ENCODE results near the gene SERGEF. TPM values are rescaled to one million over a fixed set of nuclear protein-coding genes. Genes with fewer than 3 reads are reported as not detected.

SERGEF gene
- total and polyA plus RNA-seq, 2 of the 13 experiments (the other 11 are each of a cell fraction or from before 2014, with no cell fraction given) = 54.5 to 114 TPM

- H3K79me2 ChIP-seq (ENCODE audit: insufficient read depth, low read length) = no peaks in the 10 kb centered on the region
- no peak overlapping the region for H3K9ac ChIP-seq (ENCODE audit: insufficient read depth, low read depth, low read length)
- H2AFZ ChIP-seq (ENCODE audit: low read length) = no peak overlapping the region
- ATAC-seq (no peak), FAIRE-seq (no peak), DNase-seq (ENCODE audit: low spot score) (no peak)
- POLR2A ChIA-PET = no interaction called here
- H3K36me3 ChIP-seq (replicated peaks in 1 of 2; ENCODE audit: control insufficient read depth in 1 of 2, insufficient read depth in 2 of 2, low read length in 2 of 2) = peaks cover 0 to 2% of the 10 kb centered on the region in 2 experiments; a peak in 1 of 5 replicates
- no peak overlapping the region for H3K27ac ChIP-seq (ENCODE audit: extremely low read length, insufficient read depth, low read length)
- 95% methylated on average over 1 of the region's 1 CpG for WGBS (ENCODE audit: low lambda C conversion rate)
- no peak overlapping the region for H3K4me2 ChIP-seq (ENCODE audit: low read depth, low read length)
- intact Hi-C loops (cut with micrococcal nuclease; ENCODE audit: unreplicated experiment) = no loop called here
- in situ Hi-C loops (cut with HindIII; ENCODE audit: extremely low pct_ligation_motif_present, low pct_unique_long_range_greater_than_20kb) = no loop called here
- H3K4me3 ChIP-seq (replicated peaks in 1 of 3; ENCODE audit: insufficient read depth in 1 of 3, low read depth in 2 of 3, low read length in 3 of 3) = no peak overlapping the region
- no peaks in the 10 kb centered on the region for H3K27me3 ChIP-seq (ENCODE audit: control insufficient read depth in 1 of 2, insufficient read depth in 2 of 2, low read length in 2 of 2)
- H3K9me3 ChIP-seq (ENCODE audit: low read length) = no peaks in the 10 kb centered on the region
- H3K4me1 ChIP-seq (ENCODE audit: insufficient read depth, low read length) = no peaks in the 10 kb centered on the region
- no TSS peak for BruUV-seq (replicated peaks)
- no peaks in the 10 kb centered on the region for H4K20me1 ChIP-seq (ENCODE audit: insufficient read depth, low read length)
- CTCF ChIA-PET (ENCODE audit: low intra/inter-chr PET ratio, low total read pairs) = no interaction called here
- no peak for TF ChIP-seq SMC3 (IDR thresholded peaks at IDR 0.05; ENCODE audit: low read length)
Measured at GRCh38 chr11:17814546-17814945, 198.3 kb downstream of the SERGEF start.

GRCh38 chr11:17813391-17814059 is 199.3 kb downstream of the SERGEF start:
- POLR2A ChIA-PET = no interaction called here
- H3K4me2 ChIP-seq (ENCODE audit: low read depth, low read length) = no peak overlapping the region
- ATAC-seq (no peak), FAIRE-seq (no peak), DNase-seq (ENCODE audit: low spot score) (no peak)
- H3K9ac ChIP-seq (ENCODE audit: insufficient read depth, low read depth, low read length) = no peak overlapping the region
- H3K79me2 ChIP-seq (ENCODE audit: insufficient read depth, low read length) = no peaks in the 10 kb centered on the region
- no TSS peak for BruUV-seq (replicated peaks)
- H3K27me3 ChIP-seq (ENCODE audit: control insufficient read depth in 1 of 2, insufficient read depth in 2 of 2, low read length in 2 of 2) = no peaks in the 10 kb centered on the region
- no peaks in the 10 kb centered on the region for H3K9me3 ChIP-seq (ENCODE audit: low read length)
- CTCF ChIA-PET (ENCODE audit: low intra/inter-chr PET ratio, low total read pairs) = no interaction called here
- H2AFZ ChIP-seq (ENCODE audit: low read length) = no peak overlapping the region
- intact Hi-C loops (cut with micrococcal nuclease; ENCODE audit: unreplicated experiment) (no loop called here), in situ Hi-C loops (cut with HindIII; ENCODE audit: extremely low pct_ligation_motif_present, low pct_unique_long_range_greater_than_20kb) (no loop called here)
- H3K4me1 ChIP-seq (ENCODE audit: insufficient read depth, low read length) = no peaks in the 10 kb centered on the region
- H4K20me1 ChIP-seq (ENCODE audit: insufficient read depth, low read length) = no peaks in the 10 kb centered on the region
- no peak overlapping the region for H3K27ac ChIP-seq (ENCODE audit: extremely low read length, insufficient read depth, low read length)
- H3K36me3 ChIP-seq (replicated peaks in 1 of 2; ENCODE audit: control insufficient read depth in 1 of 2, insufficient read depth in 2 of 2, low read length in 2 of 2) = peaks cover 0 to 2% of the 10 kb centered on the region in 2 experiments; a peak in 1 of 5 replicates
- H3K4me3 ChIP-seq (replicated peaks in 1 of 3; ENCODE audit: insufficient read depth in 1 of 3, low read depth in 2 of 3, low read length in 3 of 3) = no peak overlapping the region
- 97% methylated on average over 2 of the region's 2 CpGs for WGBS (ENCODE audit: low lambda C conversion rate)
- TF ChIP-seq ZNF788 (CRISPR knock-in tag; IDR thresholded peaks at IDR 0.05; ENCODE audit: borderline replicate concordance) = no peak
- TF ChIP-seq ZNF564 (CRISPR knock-in tag; IDR thresholded peaks at IDR 0.05) = no peak
- TF ChIP-seq PRDM4 (CRISPR knock-in tag; IDR thresholded peaks at IDR 0.05; ENCODE audit: borderline replicate concordance) = no peak
- TF ChIP-seq FOXP1 (IDR thresholded peaks at IDR 0.05) = no peak
- no peak for TF ChIP-seq FOXP1 (CRISPR knock-in tag; IDR thresholded peaks at IDR 0.05)
- no peak for TF ChIP-seq ZFX (CRISPR knock-in tag; IDR thresholded peaks at IDR 0.05; ENCODE audit: low read depth)
- TF ChIP-seq CENPX (CRISPR knock-in tag; IDR thresholded peaks at IDR 0.05) = no peak
- no peak for TF ChIP-seq TBP (CRISPR knock-in tag; IDR thresholded peaks at IDR 0.05)
- no peak for TF ChIP-seq GPBP1L1 (CRISPR knock-in tag; IDR thresholded peaks at IDR 0.05)
- TF ChIP-seq KLF16 (CRISPR knock-in tag; IDR thresholded peaks at IDR 0.05) = no peak
- no peak for TF ChIP-seq ZFP36L2 (CRISPR knock-in tag; IDR thresholded peaks at IDR 0.05)
- TF ChIP-seq HOXA5 (CRISPR knock-in tag; IDR thresholded peaks at IDR 0.05) = no peak
- no peak for TF ChIP-seq ZNF557 (CRISPR knock-in tag; IDR thresholded peaks at IDR 0.05)
- TF ChIP-seq ELF4 (CRISPR knock-in tag; IDR thresholded peaks at IDR 0.05; ENCODE audit: borderline replicate concordance) = no peak
